Activated T-cell treated with anti-CD3 and anti-CD28 coated beads, Interleukin-2, amount 50 U/mL, for 4 hours (primary cell): ENCODE measurements around the gene SMYD5. TPM values are rescaled to one million over a fixed set of nuclear protein-coding genes. Genes with fewer than 3 reads are reported as not detected.

Experiments used
- ATAC-seq, 2 donors: fragments of 200-7000 bp; cut with Tn5 transposase; one replicate each; pipeline ENCODE4 v1.10.0; 2021
- DNase-seq: peaks from one replicate; pipeline ENCODE4 v3.0.0-alpha.2; 2020
- H3K27me3 Mint-ChIP-seq: one replicate; pipeline ENCODE4 v1.8.0; 2021; ENCODE audit warnings: low read depth, mixed read lengths
- H3K36me3 Mint-ChIP-seq: one replicate; pipeline ENCODE4 v1.8.0; 2022; ENCODE audit warnings: mixed read lengths; ENCODE audit not compliant: insufficient read depth
- H3K4me1 Mint-ChIP-seq: one replicate; pipeline ENCODE4 v1.8.0; 2021; ENCODE audit warnings: low read depth, mixed read lengths
- H3K4me3 Mint-ChIP-seq: one replicate; pipeline ENCODE4 v1.8.0; 2021; ENCODE audit warnings: mild to moderate bottlenecking, moderate library complexity, mixed read lengths
- H3K9me3 Mint-ChIP-seq: one replicate; pipeline ENCODE4 v1.8.0; 2021; ENCODE audit warnings: mixed read lengths
- total RNA-seq, 3 donors: library from RNA; stranded (reverse); gene quantifications; one replicate each; pipeline ENCODE4 v1.2.1, GENCODE V29; 2021

SMYD5 gene
- total RNA-seq, 3 donors from 2014 or later = 70.8 to 78.4 (median 74.4) TPM

DNA sequence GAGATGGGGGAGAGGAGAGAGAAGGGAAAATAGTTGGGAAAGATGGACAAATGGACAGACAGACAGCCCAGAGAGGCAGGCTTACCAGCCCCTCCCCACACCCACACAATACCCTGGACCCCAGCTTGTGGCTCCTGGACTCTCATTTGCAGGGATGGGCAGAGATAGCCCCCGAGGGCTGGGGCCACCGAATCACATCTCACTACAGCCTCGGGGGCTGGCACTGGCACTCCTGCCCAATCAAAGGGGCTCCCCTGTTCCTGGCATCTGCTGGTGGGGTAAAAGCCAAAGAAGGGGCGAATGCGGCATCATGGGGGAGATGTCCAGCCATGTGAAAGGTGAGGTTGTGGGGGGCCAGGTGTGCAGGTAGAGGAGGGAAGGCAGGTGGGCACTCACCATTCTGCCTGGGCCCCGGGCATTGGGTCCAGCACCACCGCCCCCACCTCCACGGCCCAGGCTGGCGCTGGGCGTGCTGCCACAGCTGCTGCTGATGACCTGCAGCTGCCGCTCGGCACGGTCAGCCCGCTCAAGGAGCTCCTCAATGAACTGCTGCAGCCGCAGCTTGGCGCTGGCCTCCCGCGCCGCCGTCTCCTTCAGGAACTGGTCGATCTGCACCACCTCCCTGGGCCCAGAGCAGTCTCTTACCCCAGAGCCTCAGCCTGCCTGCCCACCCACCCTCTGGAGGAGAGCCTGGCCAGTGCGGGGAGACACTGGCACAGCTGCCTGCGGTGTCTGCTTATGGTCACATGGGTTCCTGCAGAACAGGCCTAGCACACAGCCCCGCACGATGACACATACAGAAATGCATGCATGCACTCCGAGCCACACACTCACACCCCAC, 52.2 kb downstream of the SMYD5 start:
- no peak overlapping the region for H3K4me3 Mint-ChIP-seq
- H3K4me1 Mint-ChIP-seq = peaks cover 19% of the 10 kb centered on the region
- DNase-seq (no peak), ATAC-seq (no peak)
- no peaks in the 10 kb centered on the region for H3K27me3 Mint-ChIP-seq
- H3K36me3 Mint-ChIP-seq = peaks cover 15% of the 10 kb centered on the region
- no peaks in the 10 kb centered on the region for H3K9me3 Mint-ChIP-seq

DNA sequence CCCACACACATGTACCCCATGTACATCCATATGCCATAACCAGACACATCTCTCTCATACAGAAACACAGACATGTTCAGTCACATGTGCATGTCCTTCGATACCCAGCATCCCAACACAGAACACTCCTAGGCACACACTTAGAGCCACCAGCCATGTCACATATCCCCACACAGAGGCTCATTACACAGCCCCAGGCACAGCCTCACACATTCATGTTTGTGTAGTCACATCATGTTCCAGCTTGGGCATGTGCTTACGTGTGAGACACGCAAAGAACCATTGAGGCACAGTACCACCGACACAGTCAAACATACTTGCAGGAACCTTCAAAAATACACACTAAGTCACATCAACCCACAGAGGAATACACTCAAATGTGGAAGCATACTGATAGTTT, 53.0 kb downstream of the SMYD5 start:
- Mint-ChIP-seq H3K27me3 (no peaks in the 10 kb centered on the region), H3K4me1 (peaks cover 19% of the 10 kb centered on the region), H3K36me3 (peaks cover 12% of the 10 kb centered on the region), H3K4me3 (no peak overlapping the region), H3K9me3 (no peaks in the 10 kb centered on the region)
- ATAC-seq (no peak), DNase-seq (no peak)

DNA sequence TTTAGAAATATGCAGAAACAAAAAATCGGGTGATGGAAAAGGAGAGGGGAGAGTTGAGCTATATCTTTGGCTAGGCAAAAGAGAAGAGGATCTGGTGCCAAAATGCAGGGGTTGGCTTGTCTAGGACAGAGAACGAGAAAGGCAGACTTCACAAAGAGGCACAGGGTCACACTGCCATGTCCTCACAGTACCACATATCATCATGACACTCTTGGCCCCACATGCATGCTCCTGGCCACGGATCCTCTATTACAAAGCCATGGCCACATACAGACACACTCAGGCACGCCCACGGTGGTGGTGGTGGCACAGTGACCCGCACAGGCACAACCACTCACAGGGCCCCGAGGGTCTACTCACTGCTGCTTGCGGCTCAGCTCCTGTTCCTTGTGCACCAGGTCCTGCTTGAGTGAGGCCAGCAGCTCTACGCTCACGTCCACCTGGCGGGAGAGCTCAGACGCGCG, 54.4 kb downstream of the SMYD5 start:
- no peak for DNase-seq
- peak overlapping the region; percentile 55 for H3K4me3 Mint-ChIP-seq
- no peaks in the 10 kb centered on the region for H3K9me3 Mint-ChIP-seq
- peaks cover 19% of the 10 kb centered on the region for H3K4me1 Mint-ChIP-seq
- H3K36me3 Mint-ChIP-seq = peaks cover 9% of the 10 kb centered on the region
- no peak for ATAC-seq
- H3K27me3 Mint-ChIP-seq = no peaks in the 10 kb centered on the region

DNA sequence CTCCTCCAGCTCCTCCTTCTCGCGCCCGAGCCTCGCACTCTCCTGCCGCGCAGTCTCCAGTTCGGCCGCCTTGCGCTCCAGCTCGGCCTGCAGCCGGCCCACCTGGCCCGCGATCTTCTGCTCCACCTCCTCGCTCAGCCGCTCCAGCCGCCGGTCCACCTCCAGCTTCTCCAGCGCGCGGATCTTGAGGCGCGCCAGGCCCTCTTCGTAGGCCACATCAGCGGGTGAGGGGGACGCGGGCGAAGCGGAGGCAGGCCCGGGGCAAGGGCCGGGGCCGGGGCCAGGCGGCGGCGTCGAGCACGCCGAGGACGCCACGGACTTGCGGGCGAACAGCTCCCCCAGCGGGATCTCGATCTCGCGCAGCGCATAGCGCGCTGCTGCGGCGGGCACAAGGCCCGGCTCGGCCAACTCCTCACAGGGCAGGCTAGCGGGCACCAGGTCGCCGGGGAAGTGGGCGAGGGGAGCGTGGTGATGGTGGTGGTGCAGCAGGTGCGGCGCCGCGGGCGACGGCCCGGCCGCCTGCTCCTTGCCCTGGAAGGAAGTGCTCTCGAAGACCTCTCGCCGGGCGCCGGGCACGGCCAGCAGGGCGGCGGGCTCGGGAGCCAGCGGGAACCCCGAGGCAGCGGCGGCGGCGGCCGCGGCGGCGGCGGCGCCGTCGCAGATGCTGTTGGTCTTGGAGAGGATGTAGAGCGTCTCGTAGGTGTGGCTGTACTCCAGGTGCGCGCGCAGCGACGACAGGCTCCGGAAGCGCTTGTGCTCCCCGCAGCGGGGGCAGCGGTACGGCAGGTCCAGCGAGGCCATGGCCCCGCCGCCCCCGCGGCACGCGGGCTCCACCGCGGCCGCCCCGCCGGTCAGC, 55.0 kb downstream of the SMYD5 start:
- Mint-ChIP-seq H3K4me1 (peaks cover 19% of the 10 kb centered on the region), H3K4me3 (peak overlapping the region; percentile 55), H3K9me3 (no peaks in the 10 kb centered on the region), H3K36me3 (peaks cover 8% of the 10 kb centered on the region), H3K27me3 (no peaks in the 10 kb centered on the region)
- ATAC-seq (peak; percentile 94 to 95), DNase-seq (peak; percentile 70)

DNA sequence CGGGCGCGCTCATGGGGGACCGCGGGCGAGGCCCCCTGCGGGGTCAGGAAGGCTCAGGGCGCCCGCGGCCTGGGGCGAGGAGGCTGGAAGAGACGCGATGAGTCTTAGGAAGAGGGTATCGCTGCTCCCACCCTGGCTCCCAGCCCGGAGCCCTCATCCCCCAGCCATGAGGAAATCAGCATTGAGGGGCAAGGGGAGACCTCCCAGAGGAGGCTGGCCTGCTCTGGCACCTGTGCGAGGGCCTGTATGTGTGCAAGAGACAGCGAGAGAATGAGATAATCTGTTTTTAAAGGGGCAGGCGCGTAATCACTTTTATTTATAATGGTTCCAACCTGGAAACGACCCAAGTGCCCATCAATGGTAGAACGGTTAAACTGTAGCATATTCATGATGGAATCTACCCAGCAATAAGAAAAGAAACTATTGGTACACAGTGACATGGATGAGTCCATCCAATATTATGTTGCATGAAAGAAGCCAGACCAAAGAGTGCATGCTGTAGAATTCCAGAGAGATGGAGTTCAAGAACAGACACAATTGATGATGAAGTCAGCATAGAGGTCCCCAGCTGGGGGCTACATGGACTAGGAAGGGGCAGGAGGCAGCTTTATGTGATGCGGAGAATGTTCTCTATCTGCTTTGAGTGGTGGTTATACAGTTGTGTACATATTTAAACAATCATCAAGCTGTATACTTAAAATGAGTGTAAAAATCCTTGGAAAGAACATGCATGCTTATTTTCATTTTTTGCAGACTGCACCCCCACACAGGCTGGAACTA, 55.8 kb downstream of the SMYD5 start:
- H3K4me1 Mint-ChIP-seq = peaks cover 19% of the 10 kb centered on the region
- peaks cover 8% of the 10 kb centered on the region for H3K36me3 Mint-ChIP-seq
- DNase-seq (no peak), ATAC-seq (peak; percentile 28 to 39)
- H3K9me3 Mint-ChIP-seq = no peaks in the 10 kb centered on the region
- peak overlapping the region; percentile 57 for H3K4me3 Mint-ChIP-seq
- no peaks in the 10 kb centered on the region for H3K27me3 Mint-ChIP-seq

DNA sequence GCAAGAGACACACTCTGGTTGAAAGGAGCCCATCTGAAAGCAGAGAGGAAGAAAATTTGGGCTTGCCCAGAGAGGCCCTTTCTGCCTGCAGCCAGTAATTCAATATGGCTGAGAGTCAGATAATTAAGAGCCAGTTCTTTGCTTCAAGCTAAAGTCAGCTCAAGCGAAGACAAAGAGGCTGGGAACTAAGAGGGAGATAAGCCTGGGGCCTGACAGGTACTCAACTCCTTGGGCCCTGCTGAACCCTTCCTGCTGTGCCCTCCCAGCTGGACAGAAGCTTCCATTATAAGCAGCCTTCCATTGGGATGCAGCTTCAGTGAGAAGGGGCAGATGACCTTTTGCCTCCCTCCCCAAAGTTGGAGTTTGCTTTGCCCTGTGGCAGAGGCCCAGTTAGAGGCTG, 58.2 kb downstream of the SMYD5 start:
- Mint-ChIP-seq H3K27me3 (no peaks in the 10 kb centered on the region), H3K4me3 (no peak overlapping the region)

More for the DNA sequence above, 58.2 kb downstream of the SMYD5 start:
- ATAC-seq (no peak), DNase-seq (no peak)
- Mint-ChIP-seq H3K9me3 (no peaks in the 10 kb centered on the region), H3K4me1 (peaks cover 14% of the 10 kb centered on the region), H3K36me3 (peaks cover 10% of the 10 kb centered on the region)

Other genes starting within 250 kb of the SMYD5 start
- gene SFXN5, start 142.5 kb upstream of the SMYD5 start, total RNA-seq = 1 to 10 TPM; 5.2 to 7.3 (median 5.3) TPM
- 1 to 10 TPM; 4.6 to 5.1 (median 5.0) TPM for gene RAB11FIP5, start 101.3 kb upstream of the SMYD5 start, total RNA-seq
- not detected for gene NOTO, start 11.7 kb upstream of the SMYD5 start, total RNA-seq
- 10 to 100 TPM; 29.5 to 32.3 (median 30.5) TPM for gene PRADC1, start 19.0 kb downstream of the SMYD5 start, total RNA-seq
- gene CCT7, start 20.1 kb downstream of the SMYD5 start, total RNA-seq = 1,000 to 10,000 TPM in 1 of 3 donors, 100 to 1,000 TPM in 2; 924 to 1,031 (median 969) TPM
- 10 to 100 TPM; 18.8 to 28.1 (median 27.6) TPM for gene FBXO41, start 70.2 kb downstream of the SMYD5 start, total RNA-seq
- 1 to 10 TPM in 1 of 3 donors, under 1 TPM in 2; 0.79 to 1.1 (median 0.87) TPM for gene EGR4, start 79.3 kb downstream of the SMYD5 start, total RNA-seq
- gene ALMS1, start 171.6 kb downstream of the SMYD5 start, total RNA-seq = 10 to 100 TPM; 11.0 to 21.3 (median 14.6) TPM